BJ (cell line): ENCODE results near the gene PCNT. TPM values are rescaled to one million over a fixed set of nuclear protein-coding genes. Genes with fewer than 3 reads are reported as not detected.

ENCODE experiments used
- CTCF ChIA-PET: fragments of 350-600 bp; formaldehyde crosslinking; extraction: SDS; loops from one replicate; lab custom pipeline; 2021; ENCODE audit warnings: antibody characterized with exemption, inconsistent platforms; lab: Yijun Ruan, JAX
- POLR2A ChIA-PET: fragments of 300-600 bp; sonication (Branson Sonifier 250); formaldehyde crosslinking; extraction: SDS; loops from one replicate; lab custom pipeline; 2021; ENCODE audit warnings: antibody characterized with exemption; lab: Charles Lee
- DNase-seq: peaks from one replicate; pipeline ENCODE4 v3.0.0-alpha.2; 2011; ENCODE audit warnings: low read depth
- H3K27me3 ChIP-seq: 2 replicates; pipeline ENCODE4 v1.6.0; 2011; ENCODE audit warnings: low read length; ENCODE audit not compliant: control insufficient read depth, insufficient read depth
- H3K36me3 ChIP-seq: 2 replicates; pipeline ENCODE4 v1.5.1; 2011; ENCODE audit warnings: low read length; ENCODE audit not compliant: control insufficient read depth, insufficient read depth
- H3K4me3 ChIP-seq: 2 replicates; pipeline ENCODE4 v1.5.1; 2011; ENCODE audit warnings: low read depth, mild to moderate bottlenecking, control low read depth, low read length
- polyA plus RNA-seq: library from polyadenylated mRNA; depleted of rRNA; stranded (reverse); fragments of >200 nt; gene quantifications from 2 replicates; pipeline ENCODE4 v1.2.3, GENCODE V29; 2011
- TF ChIP-seq, protein P1 (sequence below): IDR thresholded peaks from 2 replicates; pipeline ENCODE4 v1.5.1; 2011; ENCODE audit warnings: low read depth, mild to moderate bottlenecking, control low read depth, inconsistent platforms, low read length, moderate library complexity; ENCODE audit not compliant: insufficient read depth

PCNT gene
- polyA plus RNA-seq, 1 experiment: 11.0 TPM

DNA sequence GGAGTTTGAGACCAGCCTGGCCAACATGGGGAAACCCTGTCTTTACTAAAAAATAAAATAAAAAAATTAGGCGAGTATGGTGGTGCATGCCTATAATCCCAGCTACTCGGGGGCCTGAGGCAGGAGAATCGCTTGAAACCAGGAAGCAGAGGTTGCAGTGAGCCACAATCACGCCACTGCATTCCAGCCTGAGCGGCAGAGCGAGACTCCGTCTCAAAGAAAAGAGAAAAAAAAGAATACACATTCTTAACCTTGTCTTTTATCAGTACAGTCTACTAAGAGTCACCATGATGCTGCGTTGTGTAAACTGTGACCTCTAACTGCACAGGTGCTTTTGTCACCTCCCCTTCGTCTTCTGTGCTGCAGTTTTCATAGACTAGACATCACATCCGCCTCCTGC lies 37.2 kb downstream of the PCNT start:
- Histone ChIP-seq H3K36me3 (peaks cover 22% of the 10 kb centered on the region), H3K4me3 (no peak overlapping the region), H3K27me3 (no peaks in the 10 kb centered on the region)
- TF ChIP-seq, protein P1, sequence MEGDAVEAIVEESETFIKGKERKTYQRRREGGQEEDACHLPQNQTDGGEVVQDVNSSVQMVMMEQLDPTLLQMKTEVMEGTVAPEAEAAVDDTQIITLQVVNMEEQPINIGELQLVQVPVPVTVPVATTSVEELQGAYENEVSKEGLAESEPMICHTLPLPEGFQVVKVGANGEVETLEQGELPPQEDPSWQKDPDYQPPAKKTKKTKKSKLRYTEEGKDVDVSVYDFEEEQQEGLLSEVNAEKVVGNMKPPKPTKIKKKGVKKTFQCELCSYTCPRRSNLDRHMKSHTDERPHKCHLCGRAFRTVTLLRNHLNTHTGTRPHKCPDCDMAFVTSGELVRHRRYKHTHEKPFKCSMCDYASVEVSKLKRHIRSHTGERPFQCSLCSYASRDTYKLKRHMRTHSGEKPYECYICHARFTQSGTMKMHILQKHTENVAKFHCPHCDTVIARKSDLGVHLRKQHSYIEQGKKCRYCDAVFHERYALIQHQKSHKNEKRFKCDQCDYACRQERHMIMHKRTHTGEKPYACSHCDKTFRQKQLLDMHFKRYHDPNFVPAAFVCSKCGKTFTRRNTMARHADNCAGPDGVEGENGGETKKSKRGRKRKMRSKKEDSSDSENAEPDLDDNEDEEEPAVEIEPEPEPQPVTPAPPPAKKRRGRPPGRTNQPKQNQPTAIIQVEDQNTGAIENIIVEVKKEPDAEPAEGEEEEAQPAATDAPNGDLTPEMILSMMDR: no peak
- CTCF ChIA-PET: no interaction called here
- DNase-seq: no peak
- POLR2A ChIA-PET: no interaction called here

DNA sequence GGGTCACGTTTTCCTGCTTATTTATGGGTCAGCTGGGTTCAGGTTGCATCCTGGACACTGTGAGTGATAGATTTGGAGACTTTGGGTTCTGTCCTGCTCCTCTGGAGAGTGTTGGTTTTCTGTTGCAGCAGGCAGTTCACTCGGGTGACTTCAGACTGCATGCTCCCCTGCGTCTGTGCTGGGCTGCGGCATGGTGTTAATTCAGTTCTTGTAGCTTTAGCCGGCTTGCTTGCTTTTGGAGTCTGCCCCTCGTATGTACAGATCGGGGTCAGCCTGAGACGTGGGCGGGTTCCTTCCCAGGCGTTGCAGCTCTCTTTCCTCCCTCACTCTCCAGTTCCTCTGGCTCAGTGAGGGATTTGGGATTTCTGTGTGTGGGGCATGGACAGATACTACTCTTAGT lies 38.0 kb downstream of the PCNT start:
- CTCF ChIA-PET: no interaction called here
- POLR2A ChIA-PET: no interaction called here
- peaks cover 25% of the 10 kb centered on the region for H3K36me3 ChIP-seq

DNA sequence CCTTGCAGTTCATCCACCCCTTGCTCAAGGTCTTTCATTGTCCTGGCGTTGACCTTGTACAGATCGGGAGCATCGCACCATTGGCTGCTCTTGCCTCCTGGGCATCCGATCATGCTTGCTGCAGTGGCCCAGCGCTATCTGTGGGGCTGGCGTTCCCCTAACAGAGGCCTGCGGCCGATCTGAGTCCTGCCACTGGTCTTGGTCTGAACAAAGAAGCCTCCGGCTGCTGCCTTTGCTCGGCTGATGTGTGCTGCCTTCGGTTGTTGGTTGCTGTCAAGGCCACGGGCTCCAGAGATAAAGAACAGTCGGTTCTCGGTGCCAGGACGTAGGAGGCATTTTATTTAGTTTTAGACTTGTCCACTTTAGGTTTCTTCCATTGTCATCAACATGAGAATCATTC lies 39.0 kb downstream of the PCNT start:
- TF ChIP-seq, protein P1: no peak

More for the DNA sequence above, 38.0 kb downstream of the PCNT start:
- H3K4me3 ChIP-seq: no peak overlapping the region
- H3K27me3 ChIP-seq: no peaks in the 10 kb centered on the region
- TF ChIP-seq, protein P1: no peak
- no peak for DNase-seq

DNA sequence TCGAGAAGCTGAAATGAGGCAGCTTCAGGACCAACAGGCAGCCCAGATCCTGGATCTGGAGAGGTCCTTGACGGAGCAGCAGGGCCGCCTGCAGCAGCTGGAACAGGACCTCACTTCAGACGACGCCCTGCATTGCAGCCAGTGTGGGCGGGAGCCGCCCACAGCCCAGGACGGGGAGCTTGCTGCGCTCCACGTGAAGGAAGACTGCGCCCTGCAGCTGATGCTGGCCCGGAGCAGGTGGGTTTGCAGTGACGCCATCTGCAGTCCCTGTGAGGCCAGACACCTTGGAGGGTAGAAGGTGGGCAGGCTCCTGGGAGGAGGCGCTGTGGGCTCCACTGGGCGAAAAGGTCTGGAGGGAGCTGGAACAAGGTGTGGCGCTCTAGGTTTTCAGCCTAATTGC lies 39.7 kb downstream of the PCNT start:
- Histone ChIP-seq H3K36me3 (peaks cover 20% of the 10 kb centered on the region), H3K27me3 (no peaks in the 10 kb centered on the region), H3K4me3 (no peak overlapping the region)
- POLR2A ChIA-PET: no interaction called here
- CTCF ChIA-PET: interaction anchor here (0.6 to 0.8 kb wide), 2 partner anchors 95 to 221 kb away, joined by 3 read pairs; partner anchors contain the start of gene DIP2A
- DNase-seq: no peak
- TF ChIP-seq, protein P1: no peak

More for the DNA sequence above, 39.0 kb downstream of the PCNT start:
- peaks cover 23% of the 10 kb centered on the region for H3K36me3 ChIP-seq
- no peak for DNase-seq
- H3K4me3 ChIP-seq: no peak overlapping the region
- ChIA-PET POLR2A (no interaction called here), CTCF (interaction anchor here (0.6 to 0.8 kb wide), 2 partner anchors 96 to 220 kb away, joined by 3 read pairs; partner anchors contain the start of gene DIP2A)
- no peaks in the 10 kb centered on the region for H3K27me3 ChIP-seq

DNA sequence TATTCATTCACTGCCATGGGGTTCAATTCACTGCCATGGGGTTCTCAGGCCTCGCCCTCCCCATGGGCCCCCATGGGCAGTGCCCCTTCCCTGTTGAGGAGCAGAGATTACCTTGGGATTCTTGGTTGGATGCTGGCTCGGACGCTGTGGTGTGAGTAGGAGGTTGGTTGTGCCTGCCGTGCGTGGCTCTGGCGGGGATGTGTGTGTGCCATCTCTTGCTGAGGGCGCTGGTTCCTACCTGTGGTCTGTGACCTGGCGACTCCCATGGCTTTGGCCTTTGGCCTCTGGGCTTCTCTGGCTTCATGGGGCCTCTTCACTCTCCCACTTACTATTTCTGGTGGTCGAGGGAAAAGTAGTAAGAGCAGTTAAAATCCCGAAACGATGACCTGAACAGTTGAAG lies 42.1 kb downstream of the PCNT start:
- H3K27me3 ChIP-seq: no peaks in the 10 kb centered on the region
- DNase-seq: no peak
- no peak overlapping the region for H3K4me3 ChIP-seq
- TF ChIP-seq, protein P1: no peak
- ChIA-PET POLR2A (no interaction called here), CTCF (no interaction called here)
- H3K36me3 ChIP-seq: peaks cover 22% of the 10 kb centered on the region
